ENCODE results near the gene ABRACL.

- no peak for TF ChIP-seq CTCF (conservative IDR thresholded peaks at IDR 0.05; ENCODE audit: low read depth, low read length)
- TF ChIP-seq RAD21 (IDR thresholded peaks at IDR 0.05; ENCODE audit: low read length): no peak
- no peak for TF ChIP-seq BHLHE40 (IDR thresholded peaks at IDR 0.05; ENCODE audit: low read depth, low read length)
- TF ChIP-seq POLR2A (IDR thresholded peaks at IDR 0.05; ENCODE audit: low read depth, low read length): no peak
- no peak for TF ChIP-seq MAZ (IDR thresholded peaks at IDR 0.05; ENCODE audit: borderline replicate concordance, low read depth, low read length)
Measured at GRCh38 chr6:139053382-139053781, 24.8 kb downstream of the ABRACL start.

Data from IMR-90 (cell line).